GM12874 (cell line): ENCODE data around the gene SRF.

ENCODE experiments used
- CTCF ChIP-seq: IDR thresholded peaks from 2 replicates; pipeline ENCODE4 v1.5.1; 2011; ENCODE audit warnings: low read depth, mild to moderate bottlenecking, control low read depth, low read length, moderate library complexity; ENCODE audit not compliant: insufficient read depth

Gene SRF

GRCh38 chr6:43187821-43188220 is 16.8 kb downstream of the SRF start:
- no peak for TF ChIP-seq CTCF

- TF ChIP-seq CTCF, result no peak
Observed at GRCh38 chr6:43188426-43188825, 17.4 kb downstream of the SRF start.

- TF ChIP-seq CTCF, result no peak
Observed at GRCh38 chr6:43189776-43190304, 18.8 kb downstream of the SRF start.

- no peak for TF ChIP-seq CTCF
Observed at GRCh38 chr6:43192911-43193310, 21.8 kb downstream of the SRF start.

GRCh38 chr6:43193929-43194328 is 22.9 kb downstream of the SRF start:
- TF ChIP-seq CTCF, result no peak

GRCh38 chr6:43196337-43196736 is 25.3 kb downstream of the SRF start:
- TF ChIP-seq CTCF, result no peak

- no peak for TF ChIP-seq CTCF
Observed at GRCh38 chr6:43199912-43200311, 28.8 kb downstream of the SRF start.
